HG02870 (cell line): Measurements from ENCODE around the gene LRMDA.

Experiments used
- ATAC-seq: cut with Tn5 transposase; IDR thresholded peaks from one replicate; pipeline ENCODE4 v1.9.1; 2021; ENCODE audit warnings: mild to moderate bottlenecking, moderate library complexity; ENCODE audit not compliant: unreplicated experiment

LRMDA gene

DNA sequence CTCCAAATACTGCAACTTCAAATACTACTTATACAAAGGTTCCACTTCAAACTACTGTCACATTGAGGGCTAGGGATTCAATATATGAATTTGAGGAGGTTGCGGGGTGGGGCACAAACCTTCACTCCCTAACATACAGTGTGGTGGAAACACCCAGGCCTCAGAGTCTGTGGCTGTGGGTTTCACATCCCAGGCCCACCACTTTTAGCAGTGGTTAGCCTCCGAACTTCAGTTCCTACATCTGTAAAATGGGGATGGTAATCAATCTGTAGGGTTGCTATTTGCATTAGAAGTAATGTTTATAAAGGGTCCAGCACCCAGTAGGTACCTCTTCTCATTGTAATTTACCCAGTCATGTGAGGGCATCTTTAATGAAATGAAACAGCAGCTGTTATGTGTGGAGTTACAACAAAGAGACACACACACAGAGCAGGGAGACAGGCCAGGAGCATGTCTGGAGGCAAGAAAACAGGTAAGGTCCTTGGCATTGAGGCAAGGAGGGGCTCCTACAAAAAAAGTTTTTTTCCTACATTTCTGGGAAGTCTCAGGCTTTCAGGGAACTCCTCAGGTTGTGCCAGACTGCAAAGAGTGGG, 570.9 kb downstream of the LRMDA start:
- ATAC-seq = no peak

DNA sequence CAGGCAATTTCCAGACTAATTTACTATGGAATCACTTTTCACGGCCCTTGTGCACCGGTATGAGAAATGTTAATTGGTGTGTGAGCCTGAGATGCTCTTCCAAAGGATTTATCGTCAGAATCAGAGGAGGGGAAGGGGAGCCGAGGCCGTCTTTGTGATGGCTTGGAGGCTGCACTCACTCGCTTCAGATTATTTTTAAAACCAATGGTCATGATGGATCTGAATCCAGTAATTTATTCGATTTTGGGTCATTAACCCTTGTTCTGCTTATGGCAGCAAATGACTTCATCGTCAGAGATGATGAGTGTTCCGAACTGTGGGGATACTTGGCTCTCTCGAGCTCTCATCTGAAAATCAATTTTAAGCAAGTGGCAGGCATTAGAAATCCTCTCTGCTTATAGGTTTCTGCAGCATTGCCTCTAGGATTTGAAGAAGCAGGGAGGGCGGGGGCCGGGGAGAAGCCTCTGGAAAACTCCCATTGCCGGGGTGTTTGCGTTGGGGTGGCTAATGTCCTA, 576.3 kb downstream of the LRMDA start:
- ATAC-seq = no peak

DNA sequence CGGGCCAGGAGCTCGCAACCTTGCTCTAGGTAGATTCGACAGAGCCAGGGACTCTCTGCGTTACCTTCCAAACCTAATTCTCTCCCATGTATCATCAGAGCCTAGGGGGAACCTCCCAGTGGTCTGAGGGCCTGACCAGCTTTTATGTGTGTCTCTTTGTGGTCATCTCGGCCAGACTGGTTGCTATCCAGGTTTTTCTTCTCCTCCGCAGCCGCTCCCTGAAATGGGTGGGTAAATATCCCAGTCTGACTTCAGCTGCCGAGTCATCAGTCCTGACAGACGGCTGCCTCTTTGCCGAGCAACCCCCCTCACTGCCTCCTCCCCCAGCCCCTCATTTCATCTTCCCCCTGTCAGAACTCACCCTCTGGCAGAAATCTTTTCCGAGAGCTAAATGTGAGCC, 578.1 kb downstream of the LRMDA start:
- no peak for ATAC-seq

DNA sequence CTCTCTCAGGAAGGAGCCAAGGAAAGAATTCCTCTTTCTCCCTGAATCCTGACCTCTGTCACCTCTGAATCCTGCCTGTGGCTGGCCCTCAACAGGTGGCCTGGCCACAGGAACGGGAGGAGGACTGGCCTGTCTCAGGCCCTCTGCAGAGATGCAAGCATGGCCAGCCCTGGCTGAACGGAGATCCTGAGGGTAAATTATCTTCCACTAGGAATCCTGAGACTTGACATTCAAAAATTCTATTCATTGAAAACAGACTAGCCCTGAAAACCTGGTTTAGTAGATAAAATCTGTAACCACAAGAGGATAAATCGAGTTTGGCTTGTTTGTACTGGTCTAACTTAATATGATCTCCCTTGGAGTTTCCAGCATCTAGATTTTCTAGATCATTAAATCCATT, 579.3 kb downstream of the LRMDA start:
- ATAC-seq = no peak

DNA sequence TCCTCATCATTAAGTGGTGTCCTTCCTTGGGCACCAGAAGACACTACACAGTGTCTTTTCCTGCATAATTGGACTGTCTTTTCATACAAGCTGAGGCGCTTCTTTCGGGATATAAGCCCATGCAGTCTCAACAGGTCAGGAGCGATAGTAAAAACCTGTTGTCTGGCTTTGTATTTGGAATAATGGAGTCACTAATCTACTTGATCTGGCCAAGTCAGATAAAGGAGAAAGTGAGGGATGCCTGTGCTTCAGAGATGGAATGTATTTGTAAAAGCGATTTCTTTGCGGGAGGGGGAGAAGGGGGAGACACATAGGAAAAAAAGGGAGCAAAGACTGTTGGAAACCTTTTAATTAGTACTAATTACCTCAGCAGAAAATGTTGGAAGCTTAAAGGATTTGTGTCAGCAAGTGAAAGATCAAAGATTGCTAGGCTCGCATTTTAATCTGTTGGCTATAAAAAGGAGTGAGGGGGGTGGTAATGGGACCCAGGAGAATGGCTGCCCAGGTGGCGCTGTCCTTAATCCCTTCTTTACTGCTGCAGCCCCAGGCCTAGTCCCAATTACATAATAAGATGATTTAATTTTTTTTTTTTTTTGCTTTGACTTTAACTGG, 581.4 kb downstream of the LRMDA start:
- ATAC-seq = no peak

DNA sequence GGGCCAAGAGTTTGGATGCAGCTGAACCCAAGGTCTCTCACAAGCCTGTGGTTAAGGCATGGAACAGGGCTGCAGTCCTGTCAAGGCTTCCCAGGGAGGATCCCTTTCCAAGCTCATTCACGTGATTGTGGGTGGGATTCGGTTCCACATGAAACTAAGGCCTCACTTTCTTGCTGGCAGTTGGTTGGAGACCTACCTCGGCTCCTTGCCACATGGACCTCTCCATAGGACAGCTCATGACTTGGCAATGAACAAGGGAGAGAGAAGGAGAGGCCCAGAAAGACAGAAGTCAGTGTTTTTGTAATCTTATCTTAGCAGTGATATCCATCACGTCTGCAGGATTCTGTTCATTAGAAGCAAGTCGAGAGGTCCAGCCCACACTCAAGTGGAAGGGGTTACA, 583.8 kb downstream of the LRMDA start:
- no peak for ATAC-seq

DNA sequence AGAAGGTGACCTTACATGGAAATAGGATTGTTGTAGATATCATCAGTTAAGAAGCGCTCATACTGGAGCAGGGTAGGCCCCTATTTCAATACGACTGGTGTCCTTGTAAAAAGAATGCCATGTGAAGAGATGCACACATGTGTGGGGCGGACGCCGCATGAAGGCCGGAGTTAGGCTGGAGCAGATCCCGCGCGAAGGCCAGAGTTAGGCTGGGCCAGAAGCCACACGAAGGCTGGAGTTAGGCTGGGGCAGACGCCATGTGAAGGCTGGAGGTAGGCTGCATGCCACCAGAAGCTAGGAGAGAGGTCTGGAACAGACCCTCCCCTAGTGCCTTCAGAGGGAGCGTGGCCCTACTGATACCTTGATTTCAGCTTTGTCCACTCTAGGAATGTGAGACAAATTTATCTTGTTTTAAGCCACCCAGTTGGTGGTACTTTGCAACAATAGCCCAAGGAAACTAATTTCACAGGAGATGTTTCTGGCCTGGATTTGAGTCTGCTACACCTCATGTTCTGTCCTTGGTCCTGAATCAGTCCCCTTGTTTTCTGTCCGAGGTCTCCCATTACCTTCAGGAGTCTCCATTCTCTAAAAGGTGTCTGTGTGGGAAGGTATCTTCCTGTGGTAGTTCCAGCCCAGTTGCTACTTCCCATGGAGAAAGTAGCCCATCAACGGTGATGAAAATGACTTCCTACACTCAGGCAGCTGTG, 585.8 kb downstream of the LRMDA start:
- no peak for ATAC-seq

DNA sequence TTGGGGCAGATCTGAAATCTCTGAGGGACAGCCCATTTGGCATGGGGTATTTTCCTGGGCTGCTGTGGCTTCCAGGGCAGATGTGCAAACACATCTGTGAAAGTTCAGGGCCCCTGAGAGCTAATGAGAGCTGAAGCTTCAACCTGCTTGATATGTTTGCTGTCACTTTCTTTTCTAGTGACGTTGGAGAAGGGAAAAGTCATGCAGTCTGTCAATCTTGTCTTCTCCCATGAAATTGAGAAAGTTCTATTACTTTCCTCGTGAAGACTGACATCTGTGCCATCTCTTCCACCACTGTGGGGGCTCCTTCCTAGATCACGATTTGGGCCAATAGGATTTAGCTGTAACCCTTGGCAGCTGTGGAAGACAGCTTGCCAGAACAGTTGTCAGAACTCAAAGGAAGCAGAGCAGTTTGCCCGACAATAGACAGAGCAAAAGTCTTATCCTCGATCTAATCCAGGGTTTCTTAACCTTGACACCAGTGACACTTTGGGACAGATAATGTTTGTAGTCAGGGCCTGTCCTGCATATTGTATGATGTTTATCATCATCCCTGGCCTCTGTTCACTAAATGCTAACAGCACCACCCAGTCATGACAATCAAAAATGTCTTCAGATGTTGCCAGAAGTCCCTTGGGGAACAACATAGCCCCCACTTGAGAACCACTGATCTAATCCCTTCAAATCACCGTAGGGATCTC, 586.5 kb downstream of the LRMDA start:
- no peak for ATAC-seq

DNA sequence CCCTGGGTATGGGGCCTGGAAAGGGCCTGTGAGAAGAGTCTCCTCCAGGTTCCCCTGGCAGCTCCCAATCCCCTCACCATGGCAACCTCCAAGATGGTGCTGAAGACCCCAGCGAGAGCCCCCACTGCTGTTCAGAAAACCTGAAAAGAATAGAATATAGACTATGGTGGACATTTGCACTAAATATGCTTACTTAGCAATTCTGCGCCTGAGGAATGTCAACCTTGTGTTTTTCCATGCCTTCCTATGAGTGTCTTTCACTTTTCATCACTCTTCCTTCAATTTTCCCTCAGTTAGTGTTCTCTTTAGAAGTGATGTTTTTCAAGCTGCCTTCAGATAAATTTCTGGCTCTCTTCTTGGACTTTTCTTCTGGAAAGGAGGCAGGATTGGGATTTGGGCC, 589.2 kb downstream of the LRMDA start:
- no peak for ATAC-seq

DNA sequence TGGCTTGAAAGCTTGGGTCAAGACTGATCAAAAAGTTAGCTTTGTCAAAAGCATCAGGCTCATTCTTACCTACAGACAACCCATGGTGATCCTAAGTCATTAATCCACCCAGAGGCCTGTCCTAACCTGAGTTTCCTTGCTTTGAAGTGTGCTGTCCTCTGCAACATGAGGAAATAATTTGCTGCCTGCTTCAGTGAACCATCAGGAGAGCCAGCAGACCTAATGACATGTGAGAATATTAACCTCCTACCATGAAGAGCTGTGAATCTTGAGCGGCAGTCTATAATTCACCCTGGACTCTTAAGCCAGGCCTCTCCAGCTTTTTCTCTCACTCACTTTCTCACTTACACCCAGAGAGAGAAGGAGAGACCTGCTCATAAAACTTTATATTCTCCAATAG, 590.0 kb downstream of the LRMDA start:
- no peak for ATAC-seq

DNA sequence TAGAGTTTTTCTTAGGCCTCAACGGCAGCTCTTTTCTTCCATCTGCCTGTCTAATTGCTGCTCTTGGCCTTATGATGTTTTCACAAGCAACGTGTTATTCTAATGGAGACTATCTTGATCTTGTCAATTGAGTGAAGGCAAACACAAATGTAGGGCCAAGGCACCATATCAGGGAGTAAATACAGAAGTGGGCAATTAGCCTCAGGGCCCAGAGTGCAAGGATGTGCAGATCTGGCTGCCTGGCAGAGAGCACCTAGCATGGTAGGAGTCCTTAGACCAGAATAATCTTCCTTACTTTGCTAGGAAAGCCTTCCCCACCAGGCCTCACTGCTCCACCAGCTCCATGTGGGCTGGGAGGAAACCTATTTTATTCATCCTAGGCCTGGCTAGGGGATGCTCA, 590.9 kb downstream of the LRMDA start:
- ATAC-seq = no peak

DNA sequence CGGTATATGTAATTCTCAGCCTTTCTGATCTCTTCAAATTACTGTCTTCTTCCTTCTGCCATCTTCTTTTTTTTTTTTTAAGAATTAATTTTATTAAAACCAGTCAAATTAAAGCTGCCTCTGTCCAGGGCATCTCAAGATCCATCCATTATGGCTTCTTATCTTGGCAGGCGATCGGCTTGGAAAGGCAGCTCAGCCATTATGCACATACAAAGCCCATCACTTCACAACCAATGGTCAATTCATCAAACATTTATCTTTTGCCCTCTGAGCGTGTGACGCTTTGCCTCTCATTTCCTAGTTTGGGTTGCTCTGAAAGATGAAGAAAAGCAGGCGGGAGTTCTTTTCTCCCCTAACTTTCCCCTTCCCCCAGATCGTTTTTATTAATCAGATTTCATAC, 591.6 kb downstream of the LRMDA start:
- no peak for ATAC-seq

DNA sequence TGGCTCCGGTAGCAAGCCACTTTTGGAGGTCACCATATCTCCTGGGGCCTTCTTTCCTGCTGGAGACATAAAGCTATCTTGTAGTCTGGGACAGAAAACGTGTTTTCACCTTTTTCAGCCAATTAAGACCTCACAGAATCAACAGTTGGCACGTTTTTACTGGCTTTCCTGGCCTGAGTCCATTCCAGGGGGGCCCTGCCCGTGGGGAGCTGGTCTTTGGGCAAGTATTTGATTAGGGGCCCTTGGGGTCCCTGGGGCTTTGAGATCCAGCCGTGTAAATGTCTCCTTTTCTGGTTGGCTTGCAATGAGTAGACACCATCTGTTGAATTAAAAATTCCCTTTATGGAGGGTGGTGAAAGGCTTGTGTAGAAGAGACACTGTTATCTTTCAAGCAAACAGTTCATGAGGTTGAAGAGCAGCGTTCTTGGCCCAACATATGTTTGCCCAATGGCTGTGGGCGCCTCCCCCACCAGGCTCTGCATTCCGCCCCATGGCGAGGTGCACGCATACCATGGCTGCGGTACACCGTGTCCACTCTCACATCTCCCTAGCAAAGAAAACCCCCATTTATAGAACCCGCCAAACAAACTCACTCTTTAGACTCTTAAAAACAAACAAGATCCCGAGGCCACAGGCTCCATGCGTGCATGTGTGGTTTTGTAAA, 593.2 kb downstream of the LRMDA start:
- no peak for ATAC-seq

DNA sequence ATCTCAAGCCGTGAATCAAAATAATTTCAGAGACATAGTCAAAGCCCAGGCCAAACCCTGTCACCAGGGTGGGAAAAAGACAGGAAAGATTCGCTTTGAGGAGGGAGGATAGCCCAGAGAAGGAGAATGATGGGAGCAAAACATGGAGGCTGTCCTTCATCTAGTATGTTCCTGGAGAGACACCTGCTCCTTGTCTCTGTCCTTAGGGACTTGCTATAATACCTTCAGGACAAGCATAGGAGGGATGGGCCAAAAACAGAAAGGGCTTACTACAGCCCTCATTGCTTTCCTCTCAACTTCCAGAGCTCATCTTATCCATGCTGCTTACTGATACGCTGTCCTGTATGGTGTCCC, 593.7 kb downstream of the LRMDA start:
- ATAC-seq = no peak

DNA sequence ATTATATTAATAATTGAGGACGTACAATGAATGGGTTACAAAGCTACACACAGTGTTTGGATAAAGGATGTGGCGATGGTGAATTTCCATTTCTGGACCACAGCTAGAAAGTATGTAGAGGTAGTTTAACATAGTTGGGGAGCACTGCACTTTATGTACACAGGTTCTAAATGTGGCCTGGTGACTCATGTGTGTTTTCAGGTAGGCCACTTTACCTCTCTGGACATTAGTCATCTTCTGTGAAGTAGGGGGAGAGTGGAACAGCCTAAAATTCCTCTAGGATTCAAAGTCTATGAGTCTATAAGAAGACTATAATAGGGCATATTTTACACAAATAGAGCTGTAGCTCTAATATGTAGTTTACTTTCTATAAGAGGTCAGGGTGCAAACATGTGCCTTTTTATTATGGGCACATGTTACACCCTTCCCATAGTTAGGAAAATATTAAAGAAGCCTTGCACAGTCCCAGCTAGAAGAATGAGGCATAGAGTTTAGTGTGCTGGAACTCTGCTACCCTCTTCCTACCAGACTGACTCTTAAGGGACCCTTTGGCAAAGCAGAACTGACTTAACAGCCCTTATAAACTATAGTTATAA, 594.9 kb downstream of the LRMDA start:
- ATAC-seq = no peak

DNA sequence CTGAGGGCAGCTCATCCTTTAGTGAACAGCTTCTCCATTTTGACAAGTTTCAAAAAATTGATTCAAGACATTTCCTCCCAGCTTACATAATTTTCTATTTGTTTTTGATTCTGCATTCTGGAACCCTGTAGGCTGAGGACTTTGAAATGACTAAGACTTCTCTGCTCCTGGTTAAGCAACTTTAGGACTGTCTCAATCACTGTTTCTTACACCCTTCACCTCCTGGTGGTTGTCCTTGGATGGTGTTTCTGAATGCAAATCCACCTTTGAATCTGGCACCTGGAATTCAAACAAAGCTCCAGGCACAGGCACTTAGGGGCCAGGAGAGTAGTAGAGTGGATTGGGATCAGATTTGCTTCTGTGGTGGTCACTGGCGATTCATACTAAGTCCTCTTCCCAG, 595.5 kb downstream of the LRMDA start:
- ATAC-seq = no peak

DNA sequence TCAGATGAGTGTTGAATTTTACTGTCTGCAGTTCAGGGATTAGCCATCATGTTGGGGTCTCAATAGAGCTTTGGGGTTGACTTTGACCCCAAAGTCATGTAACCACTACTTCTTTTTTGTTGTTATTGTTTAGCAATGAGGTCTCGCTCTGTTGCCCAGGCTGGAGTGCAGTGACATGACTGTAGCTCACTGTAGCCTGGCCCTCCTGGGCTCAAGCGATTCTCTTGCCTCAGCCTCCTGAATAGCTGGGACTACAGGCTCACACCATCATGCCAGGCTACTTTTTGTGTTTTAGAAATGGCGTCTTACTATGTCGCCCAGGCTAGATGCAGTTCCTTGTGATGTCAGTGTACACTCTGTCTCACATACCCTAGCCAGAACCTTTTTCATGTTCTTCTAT, 598.4 kb downstream of the LRMDA start:
- ATAC-seq = no peak

DNA sequence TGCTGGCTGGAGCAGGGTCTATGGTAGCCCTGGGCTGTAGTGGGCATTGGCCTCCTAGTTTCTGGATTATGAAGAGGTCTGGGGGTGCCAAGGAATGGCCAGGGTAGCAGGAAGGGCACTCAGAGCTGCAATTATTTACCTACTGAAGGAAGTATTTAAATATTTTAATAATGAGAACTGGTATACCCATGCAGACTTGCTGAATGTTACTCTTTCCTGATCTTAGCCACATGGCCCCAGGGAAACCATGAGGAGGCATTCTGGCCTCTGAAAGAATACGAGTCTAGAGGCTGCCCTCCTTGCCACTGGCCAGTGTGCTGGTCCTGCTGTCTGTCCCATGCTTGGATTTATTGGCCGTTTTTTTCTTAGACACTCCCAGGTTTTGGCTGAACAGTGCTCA, 599.7 kb downstream of the LRMDA start:
- ATAC-seq = no peak

DNA sequence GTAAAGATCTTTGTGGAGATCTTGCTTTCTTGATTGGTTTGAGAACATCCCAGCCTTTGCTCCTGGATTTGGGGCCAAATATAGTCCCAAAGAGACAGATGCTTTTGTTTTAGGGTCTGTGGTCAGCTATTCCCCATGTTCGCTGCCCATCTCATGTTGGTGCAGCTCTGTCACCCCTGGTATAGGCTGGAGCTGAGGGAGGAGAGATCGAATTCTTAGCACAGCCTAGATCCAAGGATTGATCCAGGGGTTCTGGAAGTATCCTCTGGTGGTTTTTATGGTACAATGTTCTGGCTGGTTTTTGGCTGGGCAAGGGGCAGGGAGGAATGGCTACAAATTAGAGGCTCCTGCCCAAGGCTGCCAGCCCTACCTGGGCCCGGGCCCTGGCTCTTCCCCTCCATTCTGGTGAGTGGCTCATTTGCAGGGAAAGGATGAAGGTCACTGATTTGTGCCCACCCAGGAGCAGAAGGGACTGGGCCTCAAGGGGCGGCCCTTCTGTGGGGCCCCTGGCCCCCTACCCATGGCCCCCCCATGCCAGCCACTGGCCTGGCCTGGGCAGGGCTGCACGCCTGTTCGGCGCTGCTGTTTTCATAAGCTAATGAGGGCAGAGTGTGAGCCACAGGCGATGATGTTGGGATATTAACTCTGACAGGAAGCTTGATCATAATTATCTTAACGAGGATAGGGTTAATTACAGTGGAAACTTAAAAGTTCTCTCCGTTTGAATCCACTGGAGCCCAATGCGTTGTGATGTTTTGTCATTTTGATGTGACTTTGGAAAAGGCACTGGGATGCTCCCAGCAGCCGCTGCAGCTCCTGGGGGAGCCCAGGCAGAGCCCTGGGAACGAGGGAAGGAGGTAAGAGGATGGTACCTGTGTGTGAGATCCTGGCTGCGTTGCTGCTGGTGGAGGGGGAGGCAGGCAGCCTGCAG, 600.6 kb downstream of the LRMDA start:
- ATAC-seq = no peak

DNA sequence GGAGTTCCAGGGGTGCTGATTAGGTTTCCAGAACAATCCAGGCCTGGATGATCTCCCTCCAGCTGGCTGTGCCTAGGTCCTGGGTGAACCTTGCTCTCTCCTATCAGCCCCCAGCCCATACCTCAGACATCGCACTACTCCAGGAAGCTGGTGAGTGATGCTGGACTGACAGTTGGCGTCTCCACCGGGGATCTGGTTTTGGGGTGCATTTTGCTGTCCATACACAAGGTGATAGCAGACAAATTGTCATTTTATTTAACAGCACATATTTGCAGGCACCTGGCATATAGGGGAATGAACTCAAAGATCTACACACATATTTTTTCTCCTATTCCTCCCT, 601.2 kb downstream of the LRMDA start:
- ATAC-seq = no peak
